HG02938 (cell line): ENCODE measurements around the gene DERL2.

Source experiments
- ATAC-seq: cut with Tn5 transposase; IDR thresholded peaks from one replicate; pipeline ENCODE4 v1.9.1; 2021; ENCODE audit warnings: mild to moderate bottlenecking, moderate library complexity; ENCODE audit not compliant: unreplicated experiment

DERL2 gene

DNA sequence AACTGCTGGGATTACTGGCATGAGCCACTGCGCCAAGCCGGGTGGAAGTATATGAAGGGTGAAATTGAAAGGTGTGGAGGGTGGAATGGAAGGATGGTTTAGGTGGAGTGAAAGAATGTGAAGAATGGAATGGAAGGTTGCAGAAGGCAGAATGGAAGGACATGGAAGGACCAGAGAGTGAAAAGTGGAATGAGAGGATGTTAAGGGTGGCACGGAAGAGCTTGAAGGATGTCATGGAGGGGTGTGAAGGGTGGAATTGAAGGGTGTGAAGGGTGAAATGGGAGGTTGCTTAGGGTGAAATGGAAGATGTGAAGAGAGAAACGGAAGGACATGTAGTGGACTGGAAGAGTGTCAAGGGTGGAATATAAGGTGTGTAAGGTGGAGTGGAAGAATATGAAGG, 16.6 kb upstream of the DERL2 start:
- no peak for ATAC-seq

DNA sequence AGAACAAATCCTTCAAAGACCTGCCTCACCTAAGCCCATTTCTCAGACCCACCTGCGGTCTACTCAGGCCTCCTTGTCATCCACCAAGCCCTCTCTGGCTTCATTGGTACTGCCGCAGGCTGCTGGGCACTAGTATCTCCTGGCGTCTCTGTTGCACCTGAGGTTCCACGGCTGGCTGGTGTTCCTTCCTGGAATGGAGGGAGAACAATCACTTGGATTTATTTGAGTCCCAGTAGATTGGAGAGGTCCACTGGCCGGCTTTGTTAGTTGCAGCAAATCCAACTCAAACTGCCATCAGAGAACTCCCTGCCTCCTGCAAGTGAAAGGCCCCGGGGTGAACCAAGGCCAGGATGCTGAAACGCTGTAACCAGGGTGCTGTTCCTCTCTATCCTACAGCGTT, 15.7 kb upstream of the DERL2 start:
- no peak for ATAC-seq

DNA sequence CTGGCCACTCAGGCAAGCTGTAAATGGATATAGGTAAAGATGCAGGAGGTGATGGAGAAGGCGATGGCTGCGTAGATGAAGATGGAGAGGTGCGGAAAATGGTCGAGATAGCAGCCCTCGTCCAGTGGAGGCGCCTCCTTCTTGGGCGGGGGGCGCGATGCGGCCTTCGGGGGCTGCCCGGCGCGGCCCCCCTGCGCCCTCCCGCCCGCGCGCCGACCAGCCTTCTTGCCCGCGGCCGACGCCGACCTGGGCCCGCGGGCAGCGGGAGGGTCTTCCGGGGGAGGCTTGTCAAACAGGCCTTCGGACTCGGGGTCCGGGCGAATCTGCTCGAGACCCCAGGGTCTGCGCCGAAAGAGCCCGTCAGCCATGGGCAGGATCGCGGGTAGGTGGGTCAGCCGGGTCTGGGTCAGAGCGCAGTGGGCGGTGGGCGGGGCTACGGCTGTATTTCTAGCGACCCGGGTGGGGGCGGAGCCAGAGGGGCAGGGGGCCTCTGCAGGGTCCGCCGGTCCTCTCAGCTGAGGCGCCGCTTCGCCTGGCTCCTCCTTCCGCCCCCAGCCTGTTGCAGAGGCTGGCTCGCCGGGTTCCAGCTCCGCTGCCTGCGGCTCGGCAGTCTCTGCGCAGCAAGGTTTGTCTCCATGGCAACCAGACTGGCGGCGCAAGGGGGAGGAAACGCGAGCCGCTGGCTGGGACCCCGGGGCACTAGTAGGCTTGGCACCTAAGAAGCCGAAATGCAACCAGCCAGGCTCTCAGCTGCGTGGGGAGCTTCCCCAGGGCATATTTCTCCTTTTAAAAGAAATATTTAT, 14.8 kb upstream of the DERL2 start:
- peak; percentile 58 for ATAC-seq

DNA sequence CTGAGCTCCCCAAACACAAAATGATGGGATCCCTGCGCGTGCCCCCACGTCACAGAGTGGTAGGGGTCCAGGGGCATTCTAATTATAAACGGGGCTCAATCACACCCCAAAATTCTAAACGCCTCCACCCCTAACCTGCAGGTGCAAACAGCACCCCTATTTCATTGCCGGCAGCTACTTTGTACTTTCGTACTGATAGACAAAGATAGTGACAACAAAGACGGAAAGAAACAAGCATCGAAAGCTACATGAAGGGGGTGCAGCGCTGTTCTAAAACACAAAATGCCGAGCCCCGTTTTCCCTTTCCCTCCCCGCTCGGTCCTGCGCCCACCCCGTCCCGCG, 14.2 kb upstream of the DERL2 start:
- no peak for ATAC-seq

DNA sequence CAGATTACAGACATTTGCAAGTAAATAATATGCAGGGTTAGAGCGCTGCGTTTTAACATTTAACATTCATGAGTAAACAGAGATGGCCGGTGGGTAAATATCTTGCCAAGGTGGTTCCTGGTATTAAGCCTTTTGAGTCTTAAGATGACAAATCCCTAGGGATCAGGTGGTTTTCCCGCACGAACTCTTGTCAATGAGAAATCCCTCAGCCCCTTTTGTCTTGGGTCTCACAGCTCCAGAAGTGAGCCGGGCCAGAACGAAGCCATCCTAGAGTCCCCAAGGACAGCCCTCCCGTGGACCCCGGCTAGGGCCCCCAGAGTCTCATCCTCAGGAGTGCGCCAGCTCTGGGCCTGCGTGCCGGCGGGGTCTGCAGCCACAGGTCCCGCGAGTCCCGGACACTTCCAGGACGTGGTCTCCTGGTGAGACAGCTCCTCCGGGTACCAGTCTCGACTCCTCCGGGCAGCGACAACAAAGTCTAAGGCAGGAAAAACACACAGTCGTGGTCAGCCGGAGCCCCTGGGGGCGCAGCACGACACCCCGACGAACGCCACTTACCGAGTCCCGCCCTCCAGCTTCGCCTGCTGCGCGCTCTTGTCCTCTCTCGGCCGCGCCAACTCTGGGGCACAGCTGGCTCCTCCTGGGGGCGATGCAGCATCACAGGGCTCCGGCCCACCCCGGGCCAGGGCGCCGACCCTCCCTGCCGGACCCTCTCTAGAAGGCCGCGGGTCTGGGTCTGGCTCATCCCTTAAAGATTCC, 13.7 kb upstream of the DERL2 start:
- no peak for ATAC-seq

DNA sequence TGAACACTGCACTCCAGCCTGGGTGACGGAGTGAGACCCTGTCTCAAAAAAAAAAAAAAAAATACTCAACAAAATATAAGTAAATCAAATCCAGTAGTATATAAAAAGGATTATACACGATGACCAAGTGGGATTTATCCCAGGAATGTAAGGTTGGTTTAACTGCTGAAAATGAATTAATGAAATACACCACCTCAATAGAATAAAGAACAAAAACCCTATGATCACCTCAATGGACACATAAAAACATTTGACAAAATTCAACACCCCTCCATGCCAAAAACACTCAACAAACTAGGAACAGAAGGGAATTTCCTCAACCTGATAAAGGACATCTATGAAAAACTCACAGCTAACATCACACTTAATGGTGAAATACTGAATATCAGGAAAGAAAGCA, 7.0 kb upstream of the DERL2 start:
- ATAC-seq, result no peak

DNA sequence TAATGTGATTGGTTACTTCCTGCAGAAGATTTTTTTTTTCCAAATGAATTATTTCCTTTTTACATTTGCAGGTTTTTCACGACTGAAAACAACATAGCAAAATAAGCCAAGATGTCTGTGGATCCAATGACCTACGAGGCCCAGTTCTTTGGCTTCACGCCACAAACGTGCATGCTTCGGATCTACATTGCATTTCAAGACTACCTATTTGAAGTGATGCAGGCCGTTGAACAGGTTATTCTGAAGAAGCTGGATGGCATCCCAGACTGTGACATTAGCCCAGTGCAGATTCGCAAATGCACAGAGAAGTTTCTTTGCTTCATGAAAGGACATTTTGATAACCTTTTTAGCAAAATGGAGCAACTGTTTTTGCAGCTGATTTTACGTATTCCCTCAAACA, 2.8 kb upstream of the DERL2 start:
- no peak for ATAC-seq

DNA sequence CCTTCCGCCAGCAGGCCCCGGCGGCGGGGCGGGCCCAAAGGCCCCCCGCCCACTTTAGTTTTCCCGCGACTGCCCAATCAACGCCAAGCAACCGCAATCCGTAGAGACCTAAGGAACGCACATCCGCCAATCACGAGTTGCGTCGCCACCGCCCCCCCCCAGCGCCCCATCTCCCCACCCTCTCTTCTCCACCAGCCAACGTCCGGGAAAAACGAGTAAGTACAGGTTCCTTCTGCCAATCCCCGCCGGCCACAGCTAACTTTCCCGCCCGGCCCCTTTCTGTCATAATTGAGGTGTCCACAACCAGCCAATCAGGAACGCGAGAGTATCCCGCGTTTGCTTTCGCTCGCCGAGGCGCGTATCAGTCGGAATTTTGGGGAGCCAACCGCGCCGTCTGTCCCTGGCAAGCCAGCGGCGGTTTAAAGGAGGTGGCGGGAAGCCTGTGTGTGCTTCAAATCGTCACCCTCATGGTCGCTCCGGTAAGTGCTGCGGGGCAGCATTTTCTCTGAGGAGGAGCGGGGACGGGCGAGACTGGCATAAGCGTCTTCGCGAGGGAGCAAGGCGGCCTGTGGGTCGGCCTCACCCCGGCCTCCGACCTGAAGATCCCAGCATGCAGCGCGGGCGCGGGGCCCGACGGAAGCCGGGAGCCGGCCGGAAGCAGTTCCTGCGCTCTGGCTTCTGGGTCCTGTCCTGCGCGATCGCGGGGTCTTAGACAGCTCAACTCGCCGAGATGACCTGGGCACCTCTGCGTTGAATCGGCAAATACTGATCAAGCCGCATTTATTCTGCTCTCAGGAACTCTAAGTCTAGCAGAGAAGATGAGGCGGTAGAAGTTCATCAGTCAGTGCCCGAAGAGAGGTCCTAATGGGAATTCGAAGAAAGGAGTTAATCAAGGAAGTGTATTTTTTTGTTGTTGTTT, 487 bp upstream of the DERL2 start, which contains the start of gene MIS12:
MIS12 (plus strand) TSS at position 361 of the 919 bp plus-strand sequence. CDS start 2,297 bp downstream, outside the sequence.
- ATAC-seq, result peak; percentile 86

DNA sequence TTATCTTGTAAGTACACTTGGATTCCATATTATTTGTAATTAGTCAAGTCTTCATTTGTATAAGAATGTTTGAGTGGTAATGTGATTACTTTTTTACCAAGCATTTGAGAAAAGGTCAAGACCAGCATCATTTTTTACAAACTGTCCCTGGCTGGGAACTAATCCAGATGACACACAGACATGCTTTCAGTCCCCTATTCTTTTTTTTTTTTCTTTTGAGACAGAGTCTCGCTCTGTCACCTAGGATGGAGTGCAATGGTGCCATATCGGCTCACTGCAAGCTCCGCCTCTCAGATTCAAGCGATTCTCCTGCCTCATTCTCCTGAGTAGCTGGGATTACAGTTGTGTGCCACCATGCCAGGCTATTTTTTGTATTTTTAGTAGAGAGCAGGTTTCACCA, 4.5 kb downstream of the DERL2 start:
- ATAC-seq, result no peak

DNA sequence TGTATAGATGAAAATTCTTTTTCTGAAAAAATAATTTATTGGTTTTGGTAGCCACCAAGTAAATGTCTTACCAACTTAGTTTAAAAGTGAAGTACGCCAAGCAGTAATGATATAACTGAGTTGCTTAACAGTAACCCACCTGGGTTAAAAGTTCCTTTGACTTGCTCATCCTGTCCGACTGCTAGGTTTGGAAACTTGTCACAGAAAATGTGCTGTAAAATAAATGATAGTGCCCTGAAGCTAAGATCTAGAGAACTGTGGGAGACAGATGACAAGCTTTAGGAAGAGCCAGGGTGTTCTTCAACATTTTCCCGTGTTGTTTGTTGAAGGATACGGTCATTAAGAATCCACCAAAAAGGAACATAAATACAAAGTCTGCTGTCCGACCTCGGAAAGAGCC, 5.0 kb downstream of the DERL2 start:
- ATAC-seq, result no peak

DNA sequence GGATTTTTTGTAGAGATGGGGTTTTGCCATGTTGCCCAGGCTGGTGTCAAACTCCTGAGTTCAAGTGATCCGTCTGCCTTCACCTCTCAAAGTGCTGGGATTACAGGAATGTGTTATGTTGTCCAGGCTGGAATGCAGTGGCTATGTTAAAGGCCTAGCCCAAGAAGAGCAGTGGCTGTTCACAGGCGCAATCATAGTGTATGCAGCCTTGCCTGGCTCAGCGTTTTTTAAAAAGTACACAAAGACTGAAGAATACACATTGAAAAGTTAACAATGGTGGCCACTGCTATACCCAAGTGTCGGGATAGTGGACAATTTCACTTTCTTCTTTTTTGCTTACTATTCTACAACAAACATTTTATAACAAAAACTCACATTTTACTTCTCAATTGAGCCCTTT, 7.0 kb downstream of the DERL2 start:
- no peak for ATAC-seq

DNA sequence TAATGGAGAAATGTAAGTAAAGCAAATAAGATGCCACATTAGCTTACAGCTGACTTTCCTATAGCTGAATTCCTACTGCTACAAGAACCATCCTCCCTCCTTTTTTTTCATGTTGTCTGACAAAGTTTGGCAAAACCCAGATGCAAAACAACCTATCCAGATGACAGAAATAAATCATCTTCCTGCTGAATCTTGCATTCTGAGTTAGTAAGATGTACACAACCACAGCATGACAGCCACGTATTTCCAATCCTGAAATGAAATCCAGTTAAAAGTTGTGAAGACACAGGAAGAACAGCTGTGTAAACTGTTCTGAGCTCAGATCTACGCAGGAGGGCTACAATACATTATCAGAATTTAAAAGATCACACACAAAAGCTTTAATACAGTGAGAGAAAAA, 12.1 kb downstream of the DERL2 start:
- no peak for ATAC-seq

DNA sequence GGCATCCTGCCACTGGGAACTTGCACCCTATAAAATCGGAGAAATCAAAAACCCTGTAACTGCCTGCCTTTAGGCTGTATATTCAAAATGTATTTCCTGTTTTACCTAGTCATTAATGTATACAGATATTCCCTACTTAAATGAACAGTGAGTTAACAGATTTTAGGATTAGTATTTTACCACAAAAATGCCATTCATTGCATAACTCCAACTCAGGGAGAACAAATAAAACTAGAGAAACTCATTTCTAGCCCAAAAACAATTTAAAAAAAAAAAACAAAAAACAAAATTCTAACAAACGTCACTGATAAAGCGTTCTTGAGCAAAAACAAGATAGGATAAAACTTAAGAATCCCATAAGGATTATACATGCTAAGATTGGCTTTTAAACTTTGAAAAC, 13.5 kb downstream of the DERL2 start:
- no peak for ATAC-seq

DNA sequence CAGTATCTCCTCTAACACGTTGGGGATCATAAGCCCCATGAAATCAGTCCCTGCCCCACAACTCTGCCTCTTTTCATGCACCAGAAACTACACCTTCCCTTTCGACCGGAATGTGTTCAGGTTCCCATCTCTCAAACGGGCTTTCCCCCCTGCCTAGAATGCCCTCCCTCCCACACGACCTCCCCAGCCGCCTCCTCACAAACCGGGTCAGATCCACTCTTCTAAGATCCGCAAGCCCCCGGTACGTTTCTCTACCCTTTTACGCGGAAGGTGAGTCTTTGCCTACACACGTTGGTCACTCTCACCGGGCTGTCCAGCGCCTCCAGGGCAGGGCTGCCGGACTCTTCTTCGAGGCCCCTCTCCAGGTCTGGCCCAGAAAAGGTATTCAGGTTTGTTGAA, 17.9 kb downstream of the DERL2 start:
- no peak for ATAC-seq

DNA sequence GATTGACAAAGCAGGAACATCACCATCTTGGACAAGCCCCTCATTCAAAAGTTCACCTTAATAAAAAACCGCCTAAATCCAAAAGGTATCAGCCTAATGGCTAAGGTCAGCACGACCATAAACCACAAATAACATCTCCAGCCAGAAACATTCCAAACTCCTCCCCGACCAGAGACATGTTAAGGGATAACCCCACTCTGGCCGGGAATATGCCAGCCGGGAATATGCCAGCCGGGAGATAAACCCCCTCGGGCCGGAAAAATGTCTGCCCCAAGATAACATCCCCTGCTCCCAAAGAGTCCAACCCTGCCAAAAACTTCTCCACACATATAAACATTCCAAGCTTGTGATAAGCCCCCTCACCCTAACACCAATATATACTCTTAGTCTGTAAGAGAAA, 18.6 kb downstream of the DERL2 start:
- no peak for ATAC-seq

DNA sequence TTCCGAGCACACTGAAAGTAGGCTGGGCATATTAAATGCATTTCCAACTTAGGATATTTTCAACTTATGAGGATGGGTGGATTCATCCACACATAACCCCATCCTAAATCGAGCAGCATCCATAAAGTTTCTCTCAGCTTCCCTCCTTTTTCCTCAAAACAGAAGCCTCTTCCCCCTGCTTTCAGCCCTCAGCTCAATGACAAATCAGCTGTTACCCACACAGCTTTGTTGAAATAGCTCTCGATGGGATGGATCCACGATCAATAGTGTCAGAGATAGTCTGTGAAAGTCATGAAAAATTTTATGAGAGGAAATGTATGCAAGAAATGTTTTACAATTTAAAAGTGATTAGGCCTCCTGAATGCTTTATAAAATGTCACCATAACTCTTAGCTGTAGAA, 19.7 kb downstream of the DERL2 start:
- no peak for ATAC-seq

DNA sequence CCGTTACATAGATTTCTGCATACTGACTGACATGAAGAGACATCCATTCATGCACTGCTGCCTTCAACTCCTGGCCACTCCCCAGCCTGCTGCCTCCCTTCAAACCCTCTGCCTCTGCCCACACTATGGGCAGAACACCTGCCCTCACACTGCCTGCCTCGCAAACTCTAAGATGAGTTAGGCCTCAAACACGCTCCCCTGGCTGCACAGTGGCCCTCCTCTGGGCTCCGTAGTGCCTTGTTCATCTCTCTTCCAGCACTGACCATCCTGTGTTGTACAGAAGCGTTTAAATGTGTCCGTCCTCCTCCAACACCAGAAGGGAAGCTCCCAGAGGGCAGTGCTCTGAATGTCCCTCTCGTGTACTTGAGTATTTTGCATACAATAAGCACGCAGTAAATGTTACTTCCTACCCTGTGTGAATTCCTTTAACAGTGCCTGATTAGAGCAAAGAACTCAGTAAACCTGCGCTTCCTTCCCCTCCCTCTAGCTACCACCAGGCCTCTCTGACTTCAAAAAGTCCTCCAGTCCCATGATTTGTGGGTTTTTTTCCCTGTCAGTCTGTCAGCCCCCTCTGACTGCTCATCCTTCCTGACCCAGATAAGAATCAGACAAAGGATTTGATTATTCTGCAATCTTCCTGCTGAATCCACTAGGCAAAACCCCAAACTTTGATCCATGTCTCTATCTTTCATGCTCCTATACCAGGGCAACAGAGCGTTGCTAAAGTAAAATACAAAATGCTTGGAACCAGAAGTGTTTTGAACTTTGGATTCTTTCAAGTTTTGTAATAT, 21.1 kb downstream of the DERL2 start:
- no peak for ATAC-seq

DNA sequence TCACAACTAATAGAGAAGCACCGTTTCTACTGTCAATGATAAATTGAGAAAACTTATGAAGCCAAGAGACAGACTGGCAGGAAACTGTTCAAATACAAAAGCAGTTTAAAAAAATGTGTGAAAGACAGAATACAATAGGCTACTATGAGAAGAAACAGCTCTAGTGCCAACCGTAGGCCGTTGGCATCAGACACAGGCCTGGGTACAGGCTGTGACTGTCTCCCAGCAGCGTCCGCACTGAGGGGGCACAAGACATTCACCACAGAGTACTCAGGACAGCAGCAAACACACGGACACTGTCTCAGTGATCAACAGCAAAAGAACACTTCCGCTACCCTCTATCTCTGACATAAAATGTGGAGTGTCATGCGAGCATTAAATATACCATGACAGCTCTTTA, 39.2 kb downstream of the DERL2 start:
- ATAC-seq, result no peak

DNA sequence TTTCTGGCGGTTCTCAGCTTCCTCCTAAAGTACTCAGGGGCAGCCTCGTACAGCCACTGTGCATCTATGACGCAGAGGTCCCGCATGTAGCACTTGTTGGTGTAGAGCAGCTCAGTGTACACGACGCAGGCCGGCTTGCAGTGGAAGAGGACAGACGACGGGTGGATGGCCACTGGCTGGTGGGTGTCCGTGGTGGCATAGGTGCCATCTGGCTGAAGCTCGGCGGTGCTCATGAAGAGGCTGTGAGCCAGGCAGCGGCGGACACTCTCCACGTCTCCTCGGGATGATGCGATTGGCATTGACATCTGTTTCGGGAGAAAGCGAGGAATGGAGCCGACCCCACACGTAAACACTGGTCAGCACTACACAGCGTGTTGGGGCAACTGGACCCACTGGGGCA, 41.8 kb downstream of the DERL2 start:
- no peak for ATAC-seq

DNA sequence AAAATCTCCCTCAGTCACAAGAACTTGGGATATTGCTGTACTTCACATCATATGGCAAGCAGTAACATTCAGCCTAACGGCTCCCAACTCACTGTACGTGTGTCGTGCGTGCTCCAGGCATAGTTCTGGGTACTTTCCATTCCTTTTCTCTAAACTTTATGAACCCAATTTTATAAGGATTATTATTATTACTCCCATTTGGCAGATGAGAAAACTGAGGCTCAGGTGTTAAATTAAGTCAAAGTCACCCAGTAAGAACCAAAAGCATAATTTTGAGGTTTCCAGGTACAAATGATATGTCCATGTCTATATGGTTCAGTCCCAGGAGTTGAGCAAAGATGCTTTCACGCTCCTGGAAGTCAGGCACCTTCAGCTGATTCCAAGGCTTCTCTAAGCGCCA, 42.2 kb downstream of the DERL2 start:
- ATAC-seq, result no peak

DNA sequence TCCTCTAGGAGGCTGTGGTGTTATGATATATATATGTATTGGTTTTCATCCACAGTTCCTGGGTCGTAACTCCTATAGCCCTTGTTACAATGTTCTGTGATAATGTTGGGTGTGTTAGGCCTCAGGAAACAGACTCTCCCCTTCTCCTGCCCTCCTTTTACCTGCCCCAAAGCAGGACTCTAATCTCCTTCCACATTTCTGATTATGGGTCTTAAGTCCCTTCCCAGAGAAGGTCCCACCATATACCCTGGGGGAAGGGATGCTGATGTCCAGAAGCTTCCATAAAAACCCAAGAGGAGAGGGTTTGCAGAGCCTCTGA, 46.6 kb downstream of the DERL2 start:
- no peak for ATAC-seq
